Fibroblast of lung (primary cell): ENCODE measurements around the gene CCNB1IP1. TPM values are rescaled to one million over a fixed set of nuclear protein-coding genes. Genes with fewer than 3 reads are reported as not detected.
"Not testable (repeated sequence)": the region's sequence is repeated elsewhere in the genome, so short reads cannot be mapped to it uniquely, and the experiment has no call there.

Source experiments
- DNase-seq, 2 donors: peaks; one replicate each; pipeline versions ENCODE4 v3.0.0 to v3.0.0-alpha.2; 2010; ENCODE audit warnings: low read depth in 2 of 2
- H2AFZ ChIP-seq: 2 replicates; pipeline ENCODE4 v1.5.1; 2012; ENCODE audit warnings: low read length, control low read depth, inconsistent platforms
- H3K27ac ChIP-seq: 2 replicates; pipeline ENCODE4 v1.5.1; 2011; ENCODE audit warnings: low read length, control low read depth; ENCODE audit not compliant: insufficient read depth
- H3K27me3 ChIP-seq: 2 replicates; pipeline ENCODE4 v1.5.1; 2011; ENCODE audit warnings: mild to moderate bottlenecking, low read length; ENCODE audit not compliant: control insufficient read depth, insufficient read depth
- H3K36me3 ChIP-seq: 2 replicates; pipeline ENCODE4 v1.5.1; 2011; ENCODE audit warnings: low read length; ENCODE audit not compliant: control insufficient read depth, insufficient read depth
- H3K4me1 ChIP-seq: 2 replicates; pipeline ENCODE4 v1.5.1; 2011; ENCODE audit warnings: low read length; ENCODE audit not compliant: control insufficient read depth, insufficient read depth; ENCODE audit errors: extremely low read depth
- H3K4me2 ChIP-seq: 2 replicates; pipeline ENCODE4 v1.5.1; 2011; ENCODE audit warnings: low read length, control low read depth; ENCODE audit not compliant: insufficient read depth; ENCODE audit errors: extremely low read depth
- H3K4me3 ChIP-seq, 4 experiments: fragments of 200-600 bp in 1 of 4; sonication (generic) in 1 of 4; replicated peaks in 1 of 4; 2 replicates each; pipeline ENCODE4 v1.5.1; 2011 to 2016; ENCODE audit warnings: low read length in 4 of 4, low read depth in 3 of 4, mild to moderate bottlenecking in 3 of 4, control low read depth in 2 of 4, inconsistent platforms in 1 of 4, mixed read lengths in 1 of 4; ENCODE audit not compliant: insufficient read depth in 1 of 4; ENCODE audit errors: control extremely low read depth in 1 of 4
- H3K79me2 ChIP-seq: 2 replicates; pipeline ENCODE4 v1.5.1; 2012; ENCODE audit warnings: mild to moderate bottlenecking, low read length, inconsistent platforms; ENCODE audit not compliant: control insufficient read depth, insufficient read depth
- H3K9ac ChIP-seq: 2 replicates; pipeline ENCODE4 v1.5.1; 2011; ENCODE audit warnings: mild to moderate bottlenecking, low read length, control low read depth; ENCODE audit not compliant: insufficient read depth
- H3K9me3 ChIP-seq: 2 replicates; pipeline ENCODE4 v1.5.1; 2012; ENCODE audit warnings: low read depth, low read length; ENCODE audit not compliant: control insufficient read depth, insufficient read depth
- H4K20me1 ChIP-seq: 2 replicates; pipeline ENCODE4 v1.5.1; 2011; ENCODE audit warnings: low read length; ENCODE audit not compliant: control insufficient read depth, insufficient read depth; ENCODE audit errors: extremely low read depth
- CTCF ChIP-seq, 2 donors: IDR thresholded peaks in 1 of 2; conservative IDR thresholded peaks in 1 of 2; 1 replicate in 1 of 2; 2 replicates in 1 of 2; pipeline ENCODE4 v1.5.1; 2011 to 2012; ENCODE audit warnings: low read length in 2 of 2, control low read depth in 1 of 2, inconsistent platforms in 1 of 2, low read depth in 1 of 2, mild to moderate bottlenecking in 1 of 2
- EZH2 ChIP-seq: IDR thresholded peaks from 2 replicates; pipeline ENCODE4 v1.5.1; 2012; ENCODE audit warnings: low read length, control low read depth, mild to moderate bottlenecking; ENCODE audit errors: missing control alignments
- polyA plus RNA-seq, 2 donors: library from polyadenylated mRNA; depleted of rRNA in 1 of 2; stranded (reverse) in 1 of 2; unstranded in 1 of 2; fragments of >200 nt; gene quantifications; 2 replicates each; pipeline ENCODE4 v1.2.1, GENCODE V29; 2011 to 2012; ENCODE audit warnings: missing spikeins in 1 of 2
- total RNA-seq: library from RNA; depleted of rRNA; stranded (reverse); fragments of >200 nt; gene quantifications from 2 replicates; pipeline ENCODE4 v1.2.1, GENCODE V29; 2014

Gene CCNB1IP1
- total and polyA plus RNA-seq, 2 donors (not counting 1 experiment from before 2014, with no cell fraction given) = 48.5 to 77.5 TPM

- Histone ChIP-seq H3K4me1 (peaks cover 4% of the 10 kb centered on the region), H3K9ac (peak within 1 kb of the TSS; percentile 65), H3K9me3 (no peaks in the 10 kb centered on the region), H3K4me2 (peak within 1 kb of the TSS; percentile 86), H3K79me2 (peaks cover 5% of the 10 kb centered on the region), H3K4me3 (peak within 1 kb of the TSS; percentile 67 to 98 (median 86)), H2AFZ (peak within 1 kb of the TSS; percentile 77), H4K20me1 (no peaks in the 10 kb centered on the region), H3K36me3 (no peaks in the 10 kb centered on the region), H3K27ac (peak within 1 kb of the TSS; percentile 86), H3K27me3 (no peaks in the 10 kb centered on the region)
- TF ChIP-seq EZH2 (no peak), CTCF (conservative IDR thresholded peaks at IDR 0.05 in 1 of 2, IDR thresholded peaks at IDR 0.05 in 1 of 2; ENCODE audit: low read depth in 1 of 2, low read length in 2 of 2) (no peak)
- peak; percentile 100 for DNase-seq
These were observed 10.2 kb upstream of the CCNB1IP1 start, which contains the start of gene PARP2 for GRCh38 chr14:20343092-20343861. TSS of gene PARP2 (plus strand) at chr14:20343635. CDS start at chr14:20343642, 7 bp downstream.

GRCh38 chr14:20341646-20342045 is 8.6 kb upstream of the CCNB1IP1 start:
- peaks cover 4% of the 10 kb centered on the region for H3K4me1 ChIP-seq
- H3K9ac ChIP-seq = peak overlapping the region; percentile 17
- DNase-seq = no peak
- H3K27ac ChIP-seq = no peak overlapping the region
- H3K36me3 ChIP-seq = no peaks in the 10 kb centered on the region
- no peak for TF ChIP-seq EZH2
- no peak for TF ChIP-seq CTCF (conservative IDR thresholded peaks at IDR 0.05 in 1 of 2, IDR thresholded peaks at IDR 0.05 in 1 of 2; ENCODE audit: low read depth in 1 of 2, low read length in 2 of 2)
- peak overlapping the region; percentile 86 for H3K4me2 ChIP-seq
- no peaks in the 10 kb centered on the region for H4K20me1 ChIP-seq
- peaks cover 5% of the 10 kb centered on the region for H3K79me2 ChIP-seq
- H3K9me3 ChIP-seq = no peaks in the 10 kb centered on the region
- H3K27me3 ChIP-seq = no peaks in the 10 kb centered on the region
- peak overlapping the region; percentile 67 to 98 (median 86) for H3K4me3 ChIP-seq
- no peak overlapping the region for H2AFZ ChIP-seq

- H2AFZ ChIP-seq, H3K27me3 ChIP-seq, H3K79me2 ChIP-seq, H4K20me1 ChIP-seq, H3K27ac ChIP-seq, H3K4me3 ChIP-seq, H3K9ac ChIP-seq, H3K9me3 ChIP-seq, DNase-seq, H3K36me3 ChIP-seq, H3K4me1 ChIP-seq, H3K4me2 ChIP-seq: not testable (repeated sequence)
These were observed 8.0 kb upstream of the CCNB1IP1 start for GRCh38 chr14:20341032-20341431.
